ENCODE measurements around the gene ZNF236.
"Not testable (repeated sequence)": the region's sequence is repeated elsewhere in the genome, so short reads cannot be mapped to it uniquely, and the experiment has no call there.

The ZNF236 gene

DNA sequence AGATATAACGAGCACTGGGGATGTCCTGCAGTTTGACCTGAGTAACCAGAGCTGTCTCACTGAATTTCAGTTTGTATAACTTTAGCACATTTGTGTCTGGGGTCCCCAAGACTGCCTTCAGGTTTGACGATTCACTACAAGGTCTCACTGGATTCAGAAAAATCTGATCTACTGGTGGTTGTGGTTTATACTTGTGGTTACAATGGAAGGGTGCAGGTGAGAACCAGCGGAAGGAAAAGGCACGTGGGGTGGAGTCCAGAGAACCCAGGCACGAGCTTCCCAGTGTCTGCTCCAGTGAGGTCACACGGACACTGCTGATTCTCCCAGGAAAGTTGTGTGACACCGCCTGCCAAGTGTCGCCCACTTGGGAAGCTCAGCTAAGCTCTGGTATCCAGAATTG is 126.0 kb downstream of the ZNF236 start:
- no peak for DNase-seq (ENCODE audit: low read depth)

DNA sequence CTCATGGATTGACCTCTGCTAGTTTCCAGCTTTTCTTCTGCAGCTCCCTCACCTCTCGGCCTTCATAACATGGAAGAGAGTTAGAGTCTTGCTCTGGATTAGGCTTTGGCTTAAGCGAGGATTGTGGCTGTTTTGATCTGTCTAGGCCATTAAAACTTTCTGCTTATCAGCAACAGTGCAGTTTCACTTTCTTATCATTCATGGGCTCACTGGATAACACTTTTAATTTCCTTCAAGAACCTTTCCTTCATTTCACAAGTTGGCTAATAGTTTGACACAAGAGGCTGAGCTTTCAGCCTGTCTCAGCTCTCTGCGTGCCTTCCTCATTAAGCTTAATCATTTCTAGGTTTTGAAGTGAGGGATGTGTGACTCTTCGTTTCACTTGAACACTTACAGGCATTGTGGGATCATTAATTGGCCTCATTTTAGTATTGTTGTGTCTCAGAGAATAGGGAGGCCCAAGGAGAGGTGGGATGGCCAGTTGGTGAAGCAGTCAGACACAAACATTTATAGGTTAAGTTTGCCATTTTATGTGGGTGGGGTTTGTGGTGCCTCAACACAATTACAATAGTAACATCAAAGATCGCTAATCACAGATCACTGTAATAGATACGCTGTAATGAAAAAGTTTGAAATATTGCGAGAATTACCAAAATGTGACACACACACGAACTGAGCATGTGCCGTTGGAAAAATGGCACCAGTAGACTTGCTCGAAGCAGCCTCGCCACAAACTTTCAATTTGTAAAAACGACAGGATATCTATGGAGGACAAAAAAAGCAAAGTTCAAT is 129.3 kb downstream of the ZNF236 start:
- DNase-seq (ENCODE audit: low read depth): no peak

- no peak for DNase-seq (ENCODE audit: low read depth)
Measured at GRCh38 chr18:76952747-76953146, 130.4 kb downstream of the ZNF236 start.

GRCh38 chr18:76953156-76953555 is 130.8 kb downstream of the ZNF236 start:
- no peak for DNase-seq (ENCODE audit: low read depth)

DNA sequence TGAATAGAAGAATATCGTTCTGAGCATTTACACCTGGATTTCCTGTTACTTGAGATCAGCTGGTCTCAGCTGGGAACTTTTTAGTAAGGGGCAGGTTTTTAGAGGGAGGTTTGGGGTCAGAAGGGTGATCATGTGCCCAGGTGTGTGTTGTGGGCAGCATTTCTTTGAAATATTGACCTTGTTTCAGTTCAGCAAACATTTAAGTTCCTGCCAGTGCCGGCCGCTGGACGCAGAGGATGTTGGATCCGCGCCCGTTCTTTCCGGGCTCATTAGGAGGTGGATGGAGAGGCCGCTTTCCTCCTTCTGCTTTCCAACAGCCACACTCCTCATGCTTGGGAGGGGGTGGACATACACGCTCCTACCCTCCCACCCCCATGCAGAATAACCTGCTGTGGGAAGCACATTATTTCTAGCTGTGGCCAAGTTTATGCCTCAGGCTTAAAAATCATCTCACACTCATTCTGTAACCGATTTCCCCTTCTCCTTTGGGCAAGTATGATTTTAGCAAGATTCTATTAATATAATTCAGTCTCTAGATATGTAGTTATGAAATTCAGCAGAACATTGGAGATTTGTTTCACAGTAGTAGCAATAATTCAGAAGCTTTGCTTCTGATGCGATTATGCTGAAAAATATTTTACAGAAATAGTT is 131.4 kb downstream of the ZNF236 start:
- no peak for DNase-seq (ENCODE audit: low read depth)

- DNase-seq (ENCODE audit: low read depth): no peak
Measured at GRCh38 chr18:76955524-76956170, 133.3 kb downstream of the ZNF236 start.

GRCh38 chr18:76956648-76957047 is 134.3 kb downstream of the ZNF236 start:
- DNase-seq (ENCODE audit: low read depth): no peak

GRCh38 chr18:76957384-76958355 is 135.3 kb downstream of the ZNF236 start:
- DNase-seq (ENCODE audit: low read depth): no peak

DNA sequence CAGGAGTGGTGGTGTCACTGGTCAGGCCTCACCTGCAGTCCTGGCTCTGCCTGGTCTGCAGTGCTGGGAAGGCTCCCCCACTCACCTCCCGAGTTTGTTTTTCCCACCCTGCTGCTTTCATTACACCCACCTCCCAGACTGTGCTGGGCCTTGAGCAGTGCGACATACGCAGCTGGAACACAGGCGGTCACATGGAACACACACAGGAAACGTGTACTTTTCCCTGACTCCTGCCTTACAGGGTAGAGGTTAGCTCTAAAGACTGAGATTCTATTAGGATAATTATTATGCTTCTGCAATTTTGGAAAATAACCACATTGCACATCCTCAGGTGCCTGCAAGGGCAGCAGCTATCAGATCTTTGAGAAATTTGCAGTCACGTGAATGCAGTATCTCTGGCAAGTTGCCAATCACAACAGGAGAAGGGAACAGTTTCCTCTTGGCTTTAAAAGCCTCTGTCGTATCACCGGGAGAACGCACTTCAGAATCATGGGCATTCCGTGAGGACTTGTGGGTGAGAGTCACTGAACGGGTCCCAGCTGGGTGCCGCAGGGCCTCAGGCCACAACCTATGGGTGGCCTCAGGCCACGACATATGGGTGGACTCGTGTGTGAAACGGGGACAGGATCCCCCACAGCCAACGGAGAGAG is 136.5 kb downstream of the ZNF236 start:
- DNase-seq (ENCODE audit: low read depth): no peak

DNA sequence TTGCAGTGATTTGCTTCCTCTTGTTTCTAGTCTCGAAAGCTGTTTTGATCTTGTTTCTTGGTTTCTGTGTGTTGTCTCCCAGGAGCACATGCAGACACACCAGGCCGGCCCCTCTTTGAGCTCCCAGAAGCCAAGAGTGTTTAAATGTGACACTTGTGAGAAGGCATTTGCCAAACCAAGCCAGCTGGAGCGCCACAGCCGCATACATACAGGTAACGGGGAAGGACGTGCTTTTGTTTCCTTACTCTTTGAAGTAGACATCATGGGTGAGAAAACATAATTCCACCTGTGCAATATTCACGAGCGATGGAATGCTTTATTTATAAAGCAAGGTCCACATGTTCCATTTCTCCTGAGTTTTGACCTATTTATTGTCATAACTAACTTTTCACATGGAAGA is 137.2 kb downstream of the ZNF236 start:
- DNase-seq (ENCODE audit: low read depth): no peak

GRCh38 chr18:76960528-76961035 is 138.2 kb downstream of the ZNF236 start:
- no peak for DNase-seq (ENCODE audit: low read depth)

GRCh38 chr18:76962851-76963250 is 140.5 kb downstream of the ZNF236 start:
- DNase-seq (ENCODE audit: low read depth): no peak

GRCh38 chr18:76963936-76964335 is 141.6 kb downstream of the ZNF236 start:
- no peak for DNase-seq (ENCODE audit: low read depth)

GRCh38 chr18:76965555-76966151 is 143.3 kb downstream of the ZNF236 start:
- not testable (repeated sequence) for DNase-seq (ENCODE audit: low read depth)

DNA sequence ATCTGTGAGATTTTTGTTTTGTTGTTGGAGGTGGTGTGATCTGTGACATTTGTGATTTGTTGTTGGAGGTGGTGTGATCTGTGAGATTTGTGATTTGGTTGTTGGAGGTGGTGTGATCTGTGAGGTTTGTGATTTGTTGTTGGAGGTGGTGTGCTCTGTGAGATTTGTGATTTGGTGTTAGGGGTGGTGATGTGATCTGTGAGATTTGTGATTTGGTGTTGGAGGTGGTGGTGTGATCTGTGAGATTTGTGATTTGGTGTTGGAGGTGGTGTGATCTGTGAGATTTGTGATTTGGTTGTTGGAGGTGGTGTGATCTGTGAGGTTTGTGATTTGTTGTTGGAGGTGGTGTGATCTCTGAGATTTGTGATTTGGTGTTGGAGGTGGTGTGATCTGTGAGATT is 144.9 kb downstream of the ZNF236 start:
- DNase-seq (ENCODE audit: low read depth): not testable (repeated sequence)

DNA sequence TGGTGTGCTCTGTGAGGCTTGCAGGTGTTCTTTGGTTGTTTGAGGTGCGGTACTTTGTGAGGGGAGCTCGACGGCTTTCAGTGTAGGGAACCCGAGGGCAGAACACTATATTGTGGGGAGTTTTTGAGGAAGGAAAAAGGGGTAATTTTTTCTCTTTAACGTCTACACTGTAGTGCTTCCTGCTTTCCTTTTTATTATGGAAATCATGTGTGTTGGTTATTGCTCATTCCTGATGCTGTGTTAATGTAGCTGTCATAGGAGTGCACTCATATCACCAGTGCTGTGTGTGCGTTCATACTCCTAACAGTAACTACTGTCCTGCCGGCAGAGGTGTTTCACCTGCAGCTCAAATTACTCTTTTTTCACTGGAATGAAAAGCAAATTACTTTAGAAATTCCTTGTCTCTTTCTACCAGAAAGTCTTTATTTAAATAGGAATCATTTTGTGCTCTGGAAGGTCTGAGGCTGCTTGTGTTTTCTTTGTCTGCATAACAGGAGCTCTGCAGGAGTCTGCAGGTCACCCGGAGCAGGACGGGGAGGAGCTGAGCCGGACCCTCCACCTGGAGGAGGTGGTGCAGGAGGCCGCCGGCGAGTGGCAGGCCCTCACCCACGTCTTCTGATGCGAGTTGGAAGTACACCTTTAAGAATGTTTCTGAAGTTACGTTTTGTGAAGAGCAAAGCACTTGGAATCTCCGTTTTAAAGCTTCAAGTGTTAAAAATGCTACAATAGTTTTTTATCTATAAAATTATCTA is 145.5 kb downstream of the ZNF236 start:
- DNase-seq (ENCODE audit: low read depth): no peak

- DNase-seq (ENCODE audit: low read depth): no peak
Measured at GRCh38 chr18:76970770-76971559, 148.6 kb downstream of the ZNF236 start.

DNA sequence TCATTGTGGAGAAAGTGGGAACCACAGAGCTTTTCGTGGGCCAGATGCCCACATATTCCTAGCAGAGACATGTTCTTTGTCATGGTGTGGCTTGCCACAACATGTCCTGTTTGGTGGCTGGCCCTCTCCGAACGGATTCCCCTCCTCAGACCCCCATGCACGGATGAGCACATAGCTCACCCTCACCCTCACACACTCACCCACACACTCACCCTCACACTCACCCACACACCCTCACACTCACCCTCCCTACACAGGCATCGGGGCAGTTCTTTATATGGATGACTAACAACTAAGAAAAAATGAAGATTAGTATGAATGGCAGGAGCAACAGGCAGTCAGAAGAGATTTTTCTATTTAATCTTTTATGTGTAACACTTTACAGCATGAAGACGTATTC is 149.9 kb downstream of the ZNF236 start:
- DNase-seq (ENCODE audit: low read depth): no peak

DNA sequence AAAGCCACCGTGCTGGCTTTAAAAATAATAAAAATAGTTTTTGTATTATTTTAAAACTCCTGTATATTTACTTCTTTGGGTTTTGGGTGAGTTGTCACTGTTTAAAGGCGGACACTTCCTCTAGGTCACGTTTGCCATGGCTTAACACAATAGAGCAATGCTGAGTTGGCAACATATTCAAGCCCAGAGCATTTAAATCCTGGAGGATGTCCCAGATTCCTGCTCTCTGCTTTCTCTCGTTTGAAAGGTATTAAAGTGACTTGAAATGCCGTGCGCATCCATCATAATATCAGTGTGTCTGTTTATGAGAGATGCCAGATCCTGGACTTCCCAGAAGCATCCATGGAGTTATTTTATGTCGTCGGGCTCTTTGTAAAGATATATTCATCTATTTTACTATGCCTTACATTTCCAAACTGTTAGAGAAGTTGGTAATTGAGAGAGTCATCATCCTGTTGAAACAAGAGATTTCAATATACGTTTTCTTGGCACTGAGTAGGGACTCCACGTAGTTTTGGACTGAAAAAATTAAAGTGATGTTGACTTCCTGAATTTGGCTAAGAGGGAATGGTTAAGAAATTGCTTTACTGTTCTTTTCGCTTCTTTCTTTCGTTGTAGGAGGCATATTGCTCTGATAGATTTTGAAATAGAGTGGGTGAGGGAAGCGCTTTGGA is 150.6 kb downstream of the ZNF236 start:
- DNase-seq (ENCODE audit: low read depth): no peak

Data from stimulated activated CD8-positive, alpha-beta memory T cell treated with anti-CD3 and anti-CD28 coated beads, Interleukin-15, amount 100 ng/mL, for 1 hour (primary cell).